Measurements from ENCODE around the gene NR1H4. TPM values are rescaled to one million over a fixed set of nuclear protein-coding genes. Genes with fewer than 3 reads are reported as not detected.

The NR1H4 gene
- total and polyA plus RNA-seq, 2 of the 13 experiments (the other 11 are each of a cell fraction or from before 2014, with no cell fraction given): 27.3 to 114 TPM

DNA sequence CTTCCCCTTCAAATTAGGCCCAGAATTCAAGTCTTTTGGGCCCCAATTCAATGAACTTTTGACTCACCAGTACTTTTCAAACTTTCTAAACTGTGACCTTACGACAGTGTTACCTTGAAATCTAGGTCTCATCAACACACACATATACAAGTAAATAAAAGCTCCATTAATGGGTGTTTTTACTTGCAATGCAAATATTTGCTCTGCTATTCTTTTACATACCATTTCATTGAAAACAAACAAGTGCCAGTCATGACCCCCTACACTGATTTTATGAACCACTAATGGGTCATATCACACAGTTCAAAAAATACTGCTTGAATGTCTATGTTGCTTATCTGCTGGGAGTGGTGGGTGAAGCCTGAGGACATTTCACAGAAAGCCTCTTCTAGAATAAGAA is 9.1 kb upstream of the NR1H4 start (continued):
- TF ChIP-seq SNAPC2 (CRISPR knock-in tag; IDR thresholded peaks at IDR 0.05) (no peak), ELF3 (CRISPR knock-in tag; IDR thresholded peaks at IDR 0.05) (0 out of 2 replicates have a peak, but pooled peaks have one; percentile 30), ZNF460 (CRISPR knock-in tag; IDR thresholded peaks at IDR 0.05; ENCODE audit: borderline replicate concordance) (no peak), KLF12 (CRISPR knock-in tag; IDR thresholded peaks at IDR 0.05; ENCODE audit: borderline replicate concordance) (no peak), FOSL2 (CRISPR knock-in tag; IDR thresholded peaks at IDR 0.05) (peak; percentile 10; the same call in 1 of the 2 replicates), ZNF33A (CRISPR knock-in tag; IDR thresholded peaks at IDR 0.05; ENCODE audit: borderline replicate concordance) (no peak), SIX1 (CRISPR knock-in tag; IDR thresholded peaks at IDR 0.05; ENCODE audit: borderline replicate concordance) (peak; percentile 75), ZBTB42 (CRISPR knock-in tag; IDR thresholded peaks at IDR 0.05) (no peak), ZNF567 (CRISPR knock-in tag; IDR thresholded peaks at IDR 0.05; ENCODE audit: borderline replicate concordance) (no peak), KMT2A (CRISPR knock-in tag; IDR thresholded peaks at IDR 0.05) (no peak), ZNF496 (CRISPR knock-in tag; IDR thresholded peaks at IDR 0.05; ENCODE audit: insufficient replicate concordance) (no peak), ZNF251 (CRISPR knock-in tag; IDR thresholded peaks at IDR 0.05) (no peak), HDAC2 (CRISPR knock-in tag; IDR thresholded peaks at IDR 0.05) (peak; percentile 71), SP5 (CRISPR knock-in tag; IDR thresholded peaks at IDR 0.05; ENCODE audit: borderline replicate concordance, low read depth) (no peak), ZNF382 (CRISPR knock-in tag; IDR thresholded peaks at IDR 0.05; ENCODE audit: borderline replicate concordance) (no peak), MAFF (IDR thresholded peaks at IDR 0.05; ENCODE audit: low read depth, low read length) (no peak), SMARCE1 (IDR thresholded peaks at IDR 0.05; ENCODE audit: borderline replicate concordance) (no peak), FOXJ3 (CRISPR knock-in tag; IDR thresholded peaks at IDR 0.05; ENCODE audit: borderline replicate concordance) (peak; percentile 75; the same call in 1 of the 2 replicates), MAFK (conservative IDR thresholded peaks at IDR 0.05 in 1 of 2, IDR thresholded peaks at IDR 0.05 in 1 of 2; ENCODE audit: low read length in 2 of 2) (no peak)
- TF ChIP-seq, protein P1, sequence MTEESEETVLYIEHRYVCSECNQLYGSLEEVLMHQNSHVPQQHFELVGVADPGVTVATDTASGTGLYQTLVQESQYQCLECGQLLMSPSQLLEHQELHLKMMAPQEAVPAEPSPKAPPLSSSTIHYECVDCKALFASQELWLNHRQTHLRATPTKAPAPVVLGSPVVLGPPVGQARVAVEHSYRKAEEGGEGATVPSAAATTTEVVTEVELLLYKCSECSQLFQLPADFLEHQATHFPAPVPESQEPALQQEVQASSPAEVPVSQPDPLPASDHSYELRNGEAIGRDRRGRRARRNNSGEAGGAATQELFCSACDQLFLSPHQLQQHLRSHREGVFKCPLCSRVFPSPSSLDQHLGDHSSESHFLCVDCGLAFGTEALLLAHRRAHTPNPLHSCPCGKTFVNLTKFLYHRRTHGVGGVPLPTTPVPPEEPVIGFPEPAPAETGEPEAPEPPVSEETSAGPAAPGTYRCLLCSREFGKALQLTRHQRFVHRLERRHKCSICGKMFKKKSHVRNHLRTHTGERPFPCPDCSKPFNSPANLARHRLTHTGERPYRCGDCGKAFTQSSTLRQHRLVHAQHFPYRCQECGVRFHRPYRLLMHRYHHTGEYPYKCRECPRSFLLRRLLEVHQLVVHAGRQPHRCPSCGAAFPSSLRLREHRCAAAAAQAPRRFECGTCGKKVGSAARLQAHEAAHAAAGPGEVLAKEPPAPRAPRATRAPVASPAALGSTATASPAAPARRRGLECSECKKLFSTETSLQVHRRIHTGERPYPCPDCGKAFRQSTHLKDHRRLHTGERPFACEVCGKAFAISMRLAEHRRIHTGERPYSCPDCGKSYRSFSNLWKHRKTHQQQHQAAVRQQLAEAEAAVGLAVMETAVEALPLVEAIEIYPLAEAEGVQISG (CRISPR knock-in tag; IDR thresholded peaks at IDR 0.05): no peak
- TF ChIP-seq, protein P2, sequence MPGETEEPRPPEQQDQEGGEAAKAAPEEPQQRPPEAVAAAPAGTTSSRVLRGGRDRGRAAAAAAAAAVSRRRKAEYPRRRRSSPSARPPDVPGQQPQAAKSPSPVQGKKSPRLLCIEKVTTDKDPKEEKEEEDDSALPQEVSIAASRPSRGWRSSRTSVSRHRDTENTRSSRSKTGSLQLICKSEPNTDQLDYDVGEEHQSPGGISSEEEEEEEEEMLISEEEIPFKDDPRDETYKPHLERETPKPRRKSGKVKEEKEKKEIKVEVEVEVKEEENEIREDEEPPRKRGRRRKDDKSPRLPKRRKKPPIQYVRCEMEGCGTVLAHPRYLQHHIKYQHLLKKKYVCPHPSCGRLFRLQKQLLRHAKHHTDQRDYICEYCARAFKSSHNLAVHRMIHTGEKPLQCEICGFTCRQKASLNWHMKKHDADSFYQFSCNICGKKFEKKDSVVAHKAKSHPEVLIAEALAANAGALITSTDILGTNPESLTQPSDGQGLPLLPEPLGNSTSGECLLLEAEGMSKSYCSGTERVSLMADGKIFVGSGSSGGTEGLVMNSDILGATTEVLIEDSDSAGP (CRISPR knock-in tag; IDR thresholded peaks at IDR 0.05; ENCODE audit: borderline replicate concordance): no peak
- TF ChIP-seq, protein P3, sequence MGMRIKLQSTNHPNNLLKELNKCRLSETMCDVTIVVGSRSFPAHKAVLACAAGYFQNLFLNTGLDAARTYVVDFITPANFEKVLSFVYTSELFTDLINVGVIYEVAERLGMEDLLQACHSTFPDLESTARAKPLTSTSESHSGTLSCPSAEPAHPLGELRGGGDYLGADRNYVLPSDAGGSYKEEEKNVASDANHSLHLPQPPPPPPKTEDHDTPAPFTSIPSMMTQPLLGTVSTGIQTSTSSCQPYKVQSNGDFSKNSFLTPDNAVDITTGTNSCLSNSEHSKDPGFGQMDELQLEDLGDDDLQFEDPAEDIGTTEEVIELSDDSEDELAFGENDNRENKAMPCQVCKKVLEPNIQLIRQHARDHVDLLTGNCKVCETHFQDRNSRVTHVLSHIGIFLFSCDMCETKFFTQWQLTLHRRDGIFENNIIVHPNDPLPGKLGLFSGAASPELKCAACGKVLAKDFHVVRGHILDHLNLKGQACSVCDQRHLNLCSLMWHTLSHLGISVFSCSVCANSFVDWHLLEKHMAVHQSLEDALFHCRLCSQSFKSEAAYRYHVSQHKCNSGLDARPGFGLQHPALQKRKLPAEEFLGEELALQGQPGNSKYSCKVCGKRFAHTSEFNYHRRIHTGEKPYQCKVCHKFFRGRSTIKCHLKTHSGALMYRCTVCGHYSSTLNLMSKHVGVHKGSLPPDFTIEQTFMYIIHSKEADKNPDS (CRISPR knock-in tag; IDR thresholded peaks at IDR 0.05): no peak
- TF ChIP-seq, protein P4, sequence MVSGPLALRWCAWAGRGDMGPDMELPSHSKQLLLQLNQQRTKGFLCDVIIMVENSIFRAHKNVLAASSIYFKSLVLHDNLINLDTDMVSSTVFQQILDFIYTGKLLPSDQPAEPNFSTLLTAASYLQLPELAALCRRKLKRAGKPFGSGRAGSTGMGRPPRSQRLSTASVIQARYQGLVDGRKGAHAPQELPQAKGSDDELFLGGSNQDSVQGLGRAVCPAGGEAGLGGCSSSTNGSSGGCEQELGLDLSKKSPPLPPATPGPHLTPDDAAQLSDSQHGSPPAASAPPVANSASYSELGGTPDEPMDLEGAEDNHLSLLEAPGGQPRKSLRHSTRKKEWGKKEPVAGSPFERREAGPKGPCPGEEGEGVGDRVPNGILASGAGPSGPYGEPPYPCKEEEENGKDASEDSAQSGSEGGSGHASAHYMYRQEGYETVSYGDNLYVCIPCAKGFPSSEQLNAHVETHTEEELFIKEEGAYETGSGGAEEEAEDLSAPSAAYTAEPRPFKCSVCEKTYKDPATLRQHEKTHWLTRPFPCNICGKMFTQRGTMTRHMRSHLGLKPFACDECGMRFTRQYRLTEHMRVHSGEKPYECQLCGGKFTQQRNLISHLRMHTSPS (CRISPR knock-in tag; IDR thresholded peaks at IDR 0.05; ENCODE audit: low read depth): no peak
